ENCODE results near the gene NCF2.
"Not testable (repeated sequence)": the region's sequence is repeated elsewhere in the genome, so short reads cannot be mapped to it uniquely, and the experiment has no call there.

GRCh38 chr1:183612975-183613374 lies 22.7 kb upstream of the NCF2 start:
- not testable (repeated sequence) for TF ChIP-seq CTCF, POLR2A (IDR thresholded peaks at IDR 0.05)
